SK-N-SH treated with all-trans-retinoic acid at 6 μM for 48 hours (cell line): Measurements from ENCODE around the gene SAXO1.

Experiments used
- ATAC-seq: fragments of 200-7000 bp; cut with Tn5 transposase; 3 replicates; pipeline ENCODE4 v1.9.1; 2020; ENCODE audit warnings: mild to moderate bottlenecking, moderate library complexity
- ARNTL ChIP-seq: fragments of 450-650 bp; formaldehyde crosslinking; IDR thresholded peaks from 2 replicates; pipeline ENCODE4 v1.5.0; 2020; ENCODE audit warnings: low read depth, mild to moderate bottlenecking, moderate library complexity, borderline replicate concordance
- BACH2 ChIP-seq: fragments of 250-450 bp; sonication (Bioruptor Pico); IDR thresholded peaks from 2 replicates; pipeline ENCODE4 v1.9.0; 2021; ENCODE audit warnings: mild to moderate bottlenecking, borderline replicate concordance
- CREB5 ChIP-seq: fragments of 250-450 bp; sonication (Bioruptor Pico); IDR thresholded peaks from 2 replicates; pipeline ENCODE4 v1.5.1; 2020; ENCODE audit warnings: low read depth, mild to moderate bottlenecking, moderate library complexity
- ESRRG ChIP-seq: fragments of 250-450 bp; sonication (Bioruptor Pico); IDR thresholded peaks from 2 replicates; pipeline ENCODE4 v1.6.1; 2021; ENCODE audit warnings: mild to moderate bottlenecking
- GLIS3 ChIP-seq: fragments of 250-450 bp; sonication (Bioruptor Pico); IDR thresholded peaks from 2 replicates; pipeline ENCODE4 v1.5.0; 2020; ENCODE audit warnings: mild to moderate bottlenecking, moderate library complexity
- ISL1 ChIP-seq: fragments of 250-450 bp; sonication (Bioruptor Pico); IDR thresholded peaks from 2 replicates; pipeline ENCODE4 v2.1.2; 2022; ENCODE audit warnings: mild to moderate bottlenecking, moderate library complexity
- OSR1 ChIP-seq: fragments of 250-450 bp; sonication (Bioruptor Pico); IDR thresholded peaks from 2 replicates; pipeline ENCODE4 v1.8.0; 2022; ENCODE audit warnings: moderate library complexity, mild to moderate bottlenecking, inconsistent platforms
- PATZ1 ChIP-seq: fragments of 250-450 bp; sonication (Bioruptor Pico); IDR thresholded peaks from 2 replicates; pipeline ENCODE4 v1.8.0; 2020; ENCODE audit warnings: mild to moderate bottlenecking, moderate library complexity, borderline replicate concordance
- POU6F1 ChIP-seq: fragments of 250-450 bp; sonication (Bioruptor Pico); IDR thresholded peaks from 2 replicates; pipeline ENCODE4 v1.8.0; 2021; ENCODE audit warnings: low read depth, mild to moderate bottlenecking, moderate library complexity, borderline replicate concordance
- PPARA ChIP-seq: fragments of 250-450 bp; sonication (Bioruptor Pico); IDR thresholded peaks from 2 replicates; pipeline ENCODE4 v1.5.0; 2020; ENCODE audit warnings: mild to moderate bottlenecking, borderline replicate concordance
- RARB ChIP-seq: fragments of 250-450 bp; sonication (Bioruptor Pico); IDR thresholded peaks from 2 replicates; pipeline ENCODE4 v1.8.0; 2021; ENCODE audit warnings: mild to moderate bottlenecking, moderate library complexity
- SNAI2 ChIP-seq: fragments of 250-450 bp; sonication (Bioruptor Pico); IDR thresholded peaks from 2 replicates; pipeline ENCODE4 v1.5.0; 2020; ENCODE audit warnings: mild to moderate bottlenecking, moderate library complexity
- TCF4 ChIP-seq: fragments of 250-450 bp; sonication (Bioruptor Pico); IDR thresholded peaks from 2 replicates; pipeline ENCODE4 v1.8.0; 2021; ENCODE audit warnings: mild to moderate bottlenecking, moderate library complexity, borderline replicate concordance
- TOX ChIP-seq: fragments of 250-450 bp; sonication (Bioruptor Pico); IDR thresholded peaks from 2 replicates; pipeline ENCODE4 v1.8.0; 2021; ENCODE audit warnings: mild to moderate bottlenecking, moderate library complexity, borderline replicate concordance
- TSHZ2 ChIP-seq: fragments of 250-450 bp; sonication (Bioruptor Pico); IDR thresholded peaks from 2 replicates; pipeline ENCODE4 v1.5.0; 2020; ENCODE audit warnings: mild to moderate bottlenecking, moderate library complexity
- ZC3H10 ChIP-seq: fragments of 250-450 bp; sonication (Bioruptor Pico); IDR thresholded peaks from 2 replicates; pipeline ENCODE4 v1.5.1; 2021; ENCODE audit warnings: mild to moderate bottlenecking, moderate library complexity
- ZFP3 ChIP-seq: fragments of 250-450 bp; sonication (Bioruptor Pico); IDR thresholded peaks from 2 replicates; pipeline ENCODE4 v1.5.0; 2020; ENCODE audit warnings: mild to moderate bottlenecking, moderate library complexity
- ZNF565 ChIP-seq: fragments of 450-650 bp; formaldehyde crosslinking; conservative IDR thresholded peaks from 2 replicates; pipeline ENCODE4 v1.5.0; 2020; ENCODE audit warnings: low read depth, mild to moderate bottlenecking, moderate library complexity
- ZNF70 ChIP-seq: fragments of 450-650 bp; formaldehyde crosslinking; IDR thresholded peaks from 2 replicates; pipeline ENCODE4 v1.5.0; 2020; ENCODE audit warnings: mild to moderate bottlenecking, moderate library complexity
- ZNF8 ChIP-seq: fragments of 450-650 bp; formaldehyde crosslinking; IDR thresholded peaks from 2 replicates; pipeline ENCODE4 v1.5.0; 2020; ENCODE audit warnings: mild to moderate bottlenecking, moderate library complexity

The SAXO1 gene

GRCh38 chr9:18985996-18986395 lies 47.0 kb downstream of the SAXO1 start (continued):
- TF ChIP-seq OSR1 (CRISPR knock-in tag) (no peak), ZNF565 (CRISPR knock-in tag) (no peak), TCF4 (no peak), ZFP3 (no peak), TOX (CRISPR knock-in tag) (no peak)

- ATAC-seq: peak; percentile 48
- no peak for TF ChIP-seq BACH2 (CRISPR knock-in tag)
- TF ChIP-seq ZNF70: no peak
- no peak for TF ChIP-seq ZC3H10 (CRISPR knock-in tag)
- no peak for TF ChIP-seq TOX (CRISPR knock-in tag)
These were observed 47.5 kb downstream of the SAXO1 start for GRCh38 chr9:18985464-18985951.

GRCh38 chr9:18982262-18982620 lies 50.8 kb downstream of the SAXO1 start:
- no peak for TF ChIP-seq ZNF565 (CRISPR knock-in tag)
- no peak for TF ChIP-seq ZFP3
- no peak for TF ChIP-seq POU6F1 (CRISPR knock-in tag)
- TF ChIP-seq PATZ1 (CRISPR knock-in tag): no peak
- no peak for TF ChIP-seq SNAI2
- no peak for TF ChIP-seq ISL1 (CRISPR knock-in tag)
- no peak for TF ChIP-seq BACH2 (CRISPR knock-in tag)
- no peak for TF ChIP-seq ZNF8 (CRISPR knock-in tag)
- TF ChIP-seq ESRRG (CRISPR knock-in tag): no peak
- TF ChIP-seq RARB (CRISPR knock-in tag): no peak
- no peak for ATAC-seq

- no peak for ATAC-seq
- TF ChIP-seq ISL1 (CRISPR knock-in tag) (no peak), ESRRG (CRISPR knock-in tag) (no peak), CREB5 (no peak), ZC3H10 (CRISPR knock-in tag) (no peak), PPARA (CRISPR knock-in tag) (no peak), ZNF8 (CRISPR knock-in tag) (no peak)
These were observed 51.3 kb downstream of the SAXO1 start for GRCh38 chr9:18981476-18982261.

GRCh38 chr9:18980189-18980588 lies 52.8 kb downstream of the SAXO1 start:
- no peak for ATAC-seq
- TF ChIP-seq SNAI2 (no peak), ARNTL (CRISPR knock-in tag) (no peak), ZNF565 (CRISPR knock-in tag) (no peak), ZNF70 (no peak), CREB5 (no peak), POU6F1 (CRISPR knock-in tag) (no peak), ZC3H10 (CRISPR knock-in tag) (no peak), ISL1 (CRISPR knock-in tag) (no peak), RARB (CRISPR knock-in tag) (no peak), GLIS3 (CRISPR knock-in tag) (no peak), ESRRG (CRISPR knock-in tag) (no peak), TCF4 (no peak), ZNF8 (CRISPR knock-in tag) (no peak), TSHZ2 (CRISPR knock-in tag) (no peak), TOX (CRISPR knock-in tag) (no peak), PPARA (CRISPR knock-in tag) (no peak)
